Duodenal mucosa (tissue), 2 donors: ENCODE results near the gene SLC39A10.
"Not testable (repeated sequence)": the region's sequence is repeated elsewhere in the genome, so short reads cannot be mapped to it uniquely, and the experiment has no call there.

ENCODE experiments used
- H3K27ac ChIP-seq: one replicate; pipeline ENCODE4 v1.7.0; 2013; ENCODE audit warnings: low read depth, low read length
- H3K27me3 ChIP-seq, 2 donors: one replicate each; pipeline ENCODE4 v1.7.0; 2013; ENCODE audit warnings: low read length in 2 of 2, control low read depth in 1 of 2; ENCODE audit not compliant: insufficient read depth in 2 of 2, control insufficient read depth in 1 of 2
- H3K36me3 ChIP-seq, 2 donors: one replicate each; pipeline ENCODE4 v1.7.0; 2013; ENCODE audit warnings: low read length in 2 of 2, control low read depth in 1 of 2; ENCODE audit not compliant: insufficient read depth in 2 of 2, control insufficient read depth in 1 of 2
- H3K4me1 ChIP-seq, 2 donors: one replicate each; pipeline ENCODE4 v1.7.0; 2013; ENCODE audit warnings: low read length in 2 of 2, control low read depth in 1 of 2; ENCODE audit not compliant: insufficient read depth in 2 of 2, control insufficient read depth in 1 of 2
- H3K4me3 ChIP-seq, 2 donors: one replicate each; pipeline ENCODE4 v1.7.0; 2013; ENCODE audit warnings: low read length in 2 of 2, low read depth in 1 of 2
- H3K9ac ChIP-seq, 2 donors: one replicate each; pipeline ENCODE4 v1.7.0; 2013; ENCODE audit warnings: low read length in 2 of 2, low read depth in 1 of 2
- H3K9me3 ChIP-seq, 2 donors: one replicate each; pipeline ENCODE4 v1.7.0; 2013; ENCODE audit warnings: low read length in 2 of 2, control low read depth in 1 of 2; ENCODE audit not compliant: control insufficient read depth in 1 of 2

The SLC39A10 gene

DNA sequence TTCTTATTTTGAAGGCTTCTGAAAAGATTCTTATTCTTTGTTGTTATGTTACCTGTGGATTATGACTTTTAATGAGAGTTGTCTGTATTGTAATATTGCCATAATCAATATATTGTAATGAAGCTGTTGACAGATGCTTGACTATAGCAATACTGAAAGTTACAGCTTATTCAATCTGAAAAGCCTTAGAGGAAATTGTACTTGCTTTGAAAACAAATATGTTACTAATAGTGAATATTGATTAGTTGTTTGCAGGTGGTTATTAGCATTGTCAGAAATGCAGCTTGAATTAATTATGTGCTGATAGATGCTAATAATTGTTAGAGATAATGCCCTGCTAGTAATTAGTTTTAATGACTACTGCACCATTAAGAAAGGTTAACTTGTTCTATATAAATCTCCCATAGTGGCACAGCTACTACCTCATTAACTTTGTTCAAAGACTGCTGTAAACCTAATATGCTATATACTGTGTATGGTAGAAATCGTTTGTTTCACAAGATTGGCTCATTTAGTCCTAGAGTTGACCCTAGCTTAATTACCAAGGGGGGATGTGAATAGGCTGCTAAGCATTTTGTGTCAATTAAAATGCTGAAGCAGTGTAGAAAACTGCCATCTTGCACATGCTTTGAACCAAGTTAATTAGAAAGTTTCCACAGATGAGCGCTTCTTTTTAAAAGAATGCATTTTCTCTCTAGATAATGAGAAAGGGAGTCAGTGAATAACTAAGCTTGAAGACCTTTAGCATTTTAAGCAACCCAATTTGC, 30.5 kb downstream of the SLC39A10 start:
- no peaks in the 10 kb centered on the region for H3K4me1 ChIP-seq
- no peak overlapping the region for H3K27ac ChIP-seq
- H3K9me3 ChIP-seq = no peaks in the 10 kb centered on the region
- H3K4me3 ChIP-seq = no peak overlapping the region
- H3K9ac ChIP-seq = no peak overlapping the region
- H3K36me3 ChIP-seq = no peaks in the 10 kb centered on the region
- no peaks in the 10 kb centered on the region for H3K27me3 ChIP-seq

DNA sequence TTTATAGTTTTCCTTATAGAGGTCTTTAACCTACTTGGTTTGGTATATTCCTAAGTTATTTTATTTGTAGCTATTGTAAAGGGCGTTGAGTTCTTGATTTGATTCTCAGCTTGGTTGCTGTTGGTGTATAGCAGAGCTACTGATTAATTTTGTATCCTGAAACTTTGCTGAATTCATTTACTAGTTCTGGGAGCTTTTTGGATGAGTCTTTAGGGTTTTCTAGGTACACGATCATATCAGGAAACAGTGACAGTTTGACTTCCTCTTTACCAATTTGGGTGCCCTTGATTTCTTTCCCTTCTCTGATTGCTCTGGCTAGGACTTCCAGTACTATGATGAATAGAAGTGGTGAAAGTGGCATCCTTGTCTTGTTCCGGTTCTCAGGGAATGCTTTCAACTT, 35.5 kb downstream of the SLC39A10 start:
- not testable (repeated sequence) for H3K4me1 ChIP-seq, H3K27ac ChIP-seq, H3K27me3 ChIP-seq, H3K9me3 ChIP-seq, H3K9ac ChIP-seq, H3K36me3 ChIP-seq, H3K4me3 ChIP-seq

DNA sequence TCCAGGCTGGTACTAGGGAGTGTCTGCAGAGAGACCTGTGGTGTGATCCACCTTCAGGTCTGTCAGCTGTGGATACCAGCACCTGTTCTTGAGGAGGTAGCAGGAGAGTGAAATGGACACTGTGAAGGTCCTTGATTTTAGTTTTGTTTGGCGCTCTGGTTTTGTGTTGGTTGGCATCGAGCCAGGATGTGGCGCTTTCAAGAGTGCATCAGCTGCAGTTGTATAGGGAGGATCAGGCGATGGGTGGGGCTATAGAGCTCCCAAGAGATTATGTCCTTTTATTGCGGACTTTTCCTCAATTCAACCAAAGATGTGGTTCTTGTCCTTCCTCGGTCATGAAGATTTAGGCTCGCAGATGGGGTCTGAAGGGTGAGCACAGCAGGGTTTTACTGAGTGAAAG, 37.5 kb downstream of the SLC39A10 start:
- H3K27ac ChIP-seq = no peak overlapping the region
- H3K4me1 ChIP-seq = no peaks in the 10 kb centered on the region
- H3K4me3 ChIP-seq = no peak overlapping the region
- no peak overlapping the region for H3K9ac ChIP-seq
- H3K9me3 ChIP-seq = no peaks in the 10 kb centered on the region
- H3K36me3 ChIP-seq = no peaks in the 10 kb centered on the region
- no peaks in the 10 kb centered on the region for H3K27me3 ChIP-seq

DNA sequence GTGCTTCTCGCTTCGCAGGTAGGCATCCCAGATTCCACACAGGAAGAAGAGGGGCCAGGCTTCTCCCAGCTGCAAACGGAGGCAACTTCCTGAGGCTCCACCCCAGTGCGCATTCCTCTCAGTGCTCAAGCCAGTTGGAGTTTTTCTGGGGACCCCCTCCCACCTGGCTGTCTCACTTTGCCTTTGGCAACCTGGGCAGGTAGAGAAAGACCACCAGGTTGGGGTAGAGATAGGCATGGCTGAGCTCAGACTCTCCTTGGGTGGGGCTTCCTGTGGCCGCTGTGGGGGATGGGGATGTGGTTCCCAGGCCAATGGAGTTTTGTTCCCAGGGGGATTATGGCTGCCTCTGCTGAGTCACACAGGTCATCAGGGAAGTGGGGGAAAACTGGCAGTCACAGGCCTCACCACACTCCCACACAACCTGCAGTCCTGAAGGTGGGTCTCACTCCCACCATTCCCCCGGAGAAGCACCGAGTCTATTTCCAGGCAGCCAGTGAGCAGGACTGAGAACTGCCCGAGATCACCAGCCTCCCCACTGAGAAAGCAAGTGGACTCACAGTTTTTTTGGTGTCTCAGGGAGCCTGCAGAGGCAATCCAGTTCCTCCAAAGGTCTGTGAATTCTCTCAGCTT, 38.1 kb downstream of the SLC39A10 start:
- Histone ChIP-seq H3K36me3 (no peaks in the 10 kb centered on the region), H3K4me3 (no peak overlapping the region), H3K9ac (no peak overlapping the region), H3K9me3 (peaks cover 0 to 5% of the 10 kb centered on the region in 2 donors), H3K4me1 (no peaks in the 10 kb centered on the region), H3K27ac (no peak overlapping the region), H3K27me3 (no peaks in the 10 kb centered on the region)

DNA sequence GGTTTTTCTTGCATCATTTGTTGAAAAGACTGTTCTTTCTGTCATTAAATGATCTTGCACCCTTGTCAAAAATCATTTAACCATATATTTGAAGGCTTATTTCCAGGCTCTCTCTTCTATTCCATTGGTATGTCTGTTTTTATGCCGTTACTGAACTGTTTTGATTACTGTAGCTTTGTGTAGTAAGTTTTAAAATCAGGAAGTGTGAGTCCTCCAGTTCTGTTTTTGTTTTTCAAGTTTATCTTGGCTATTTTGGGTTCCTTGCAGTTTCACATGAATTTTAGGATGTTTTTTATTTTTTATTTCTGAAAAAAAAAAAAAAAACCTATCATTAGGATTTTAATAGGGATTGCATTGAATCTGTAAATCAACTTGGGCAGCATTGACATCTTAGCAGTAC, 39.0 kb downstream of the SLC39A10 start:
- no peak overlapping the region for H3K4me3 ChIP-seq
- H3K27ac ChIP-seq = no peak overlapping the region
- H3K27me3 ChIP-seq = no peaks in the 10 kb centered on the region
- no peaks in the 10 kb centered on the region for H3K4me1 ChIP-seq
- peaks cover 5 to 11% of the 10 kb centered on the region in 2 donors for H3K9me3 ChIP-seq
- no peaks in the 10 kb centered on the region for H3K36me3 ChIP-seq
- no peak overlapping the region for H3K9ac ChIP-seq

DNA sequence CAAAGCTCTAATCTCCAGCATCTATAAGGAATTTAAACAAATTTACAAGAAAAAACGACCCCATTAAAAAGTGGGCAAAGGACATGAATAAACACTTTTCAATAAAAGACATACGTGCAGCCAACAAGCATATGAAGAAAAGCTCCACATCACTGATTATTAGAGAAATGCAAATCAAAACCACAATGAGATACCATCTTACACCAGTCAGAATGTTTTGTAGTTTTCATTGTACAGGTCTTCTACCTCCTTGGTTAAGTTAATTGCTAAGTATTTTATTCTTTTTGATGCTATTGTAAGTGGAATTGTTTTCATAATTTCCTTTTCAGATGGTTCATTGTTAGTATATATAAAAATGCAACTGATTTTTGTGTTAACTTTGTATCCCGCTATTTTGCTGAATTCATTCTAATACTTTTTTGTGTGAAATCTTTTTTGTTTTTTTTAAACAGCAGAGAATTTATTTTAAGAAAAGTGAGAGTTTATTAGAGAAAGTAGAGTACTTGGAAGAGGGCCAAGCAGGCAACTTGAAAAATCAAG, 40.7 kb downstream of the SLC39A10 start:
- no peak overlapping the region for H3K4me3 ChIP-seq
- H3K9ac ChIP-seq = no peak overlapping the region
- no peak overlapping the region for H3K27ac ChIP-seq
- H3K36me3 ChIP-seq = no peaks in the 10 kb centered on the region
- H3K27me3 ChIP-seq = no peaks in the 10 kb centered on the region
- H3K9me3 ChIP-seq = peaks cover 5 to 11% of the 10 kb centered on the region in 2 donors
- no peaks in the 10 kb centered on the region for H3K4me1 ChIP-seq

DNA sequence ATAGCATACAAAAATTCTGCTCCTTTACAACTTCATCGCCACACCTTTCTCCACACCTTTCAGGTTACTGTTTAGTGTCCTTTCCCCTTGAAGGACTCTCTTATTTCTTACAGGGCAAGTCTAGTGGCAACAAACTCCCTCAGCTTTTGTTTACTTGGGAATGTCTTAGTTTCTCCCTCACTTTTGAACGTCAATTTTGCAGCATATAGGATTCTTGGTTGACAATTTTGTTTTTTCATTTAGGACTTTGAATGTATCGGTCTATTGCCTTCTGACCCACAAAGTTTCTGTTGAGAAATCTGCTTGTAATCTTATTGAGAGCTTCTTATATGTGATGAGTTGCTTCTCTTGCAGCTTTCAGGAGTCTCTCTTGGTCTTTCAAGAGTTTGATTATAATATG, 43.5 kb downstream of the SLC39A10 start:
- peaks cover 5 to 11% of the 10 kb centered on the region in 2 donors for H3K9me3 ChIP-seq
- H3K4me3 ChIP-seq = no peak overlapping the region
- H3K27ac ChIP-seq = no peak overlapping the region
- H3K36me3 ChIP-seq = no peaks in the 10 kb centered on the region
- H3K27me3 ChIP-seq = no peaks in the 10 kb centered on the region
- H3K9ac ChIP-seq = no peak overlapping the region
- no peaks in the 10 kb centered on the region for H3K4me1 ChIP-seq

DNA sequence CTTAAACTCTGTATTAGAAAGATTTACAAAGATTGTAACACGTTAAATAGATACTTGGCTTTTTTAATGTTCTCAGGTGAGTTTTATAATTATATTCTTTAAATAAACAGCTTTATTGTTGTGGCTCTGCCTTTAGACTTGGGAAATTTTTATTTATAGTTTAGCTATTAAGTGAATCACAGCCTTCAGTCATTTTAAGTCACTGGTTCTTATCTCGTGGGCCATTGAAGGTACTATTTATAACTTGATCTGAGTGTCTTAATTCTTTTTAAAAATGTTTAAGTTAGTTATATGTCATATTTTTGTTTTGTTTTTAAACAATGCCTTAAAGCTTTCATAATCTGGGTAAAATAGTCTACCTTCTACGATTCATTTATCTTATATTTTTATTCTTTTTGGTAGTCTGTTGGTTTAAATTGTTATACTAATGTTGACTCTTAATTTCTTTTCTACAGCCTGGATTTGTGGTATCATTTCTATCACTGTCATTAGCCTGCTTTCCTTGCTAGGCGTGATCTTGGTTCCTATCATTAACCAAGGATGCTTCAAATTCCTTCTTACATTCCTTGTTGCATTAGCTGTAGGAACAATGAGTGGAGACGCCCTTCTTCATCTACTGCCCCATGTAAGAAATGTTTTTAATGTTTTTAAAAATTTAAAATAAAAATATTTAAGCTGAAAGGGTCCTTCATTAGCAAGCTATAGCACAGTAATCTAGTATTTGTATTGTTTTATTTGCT, 49.3 kb downstream of the SLC39A10 start:
- no peak overlapping the region for H3K4me3 ChIP-seq
- H3K36me3 ChIP-seq = peaks cover 0 to 4% of the 10 kb centered on the region in 2 donors
- H3K27ac ChIP-seq = no peak overlapping the region
- no peaks in the 10 kb centered on the region for H3K27me3 ChIP-seq
- H3K4me1 ChIP-seq = no peaks in the 10 kb centered on the region
- no peak overlapping the region for H3K9ac ChIP-seq
- H3K9me3 ChIP-seq = no peaks in the 10 kb centered on the region

DNA sequence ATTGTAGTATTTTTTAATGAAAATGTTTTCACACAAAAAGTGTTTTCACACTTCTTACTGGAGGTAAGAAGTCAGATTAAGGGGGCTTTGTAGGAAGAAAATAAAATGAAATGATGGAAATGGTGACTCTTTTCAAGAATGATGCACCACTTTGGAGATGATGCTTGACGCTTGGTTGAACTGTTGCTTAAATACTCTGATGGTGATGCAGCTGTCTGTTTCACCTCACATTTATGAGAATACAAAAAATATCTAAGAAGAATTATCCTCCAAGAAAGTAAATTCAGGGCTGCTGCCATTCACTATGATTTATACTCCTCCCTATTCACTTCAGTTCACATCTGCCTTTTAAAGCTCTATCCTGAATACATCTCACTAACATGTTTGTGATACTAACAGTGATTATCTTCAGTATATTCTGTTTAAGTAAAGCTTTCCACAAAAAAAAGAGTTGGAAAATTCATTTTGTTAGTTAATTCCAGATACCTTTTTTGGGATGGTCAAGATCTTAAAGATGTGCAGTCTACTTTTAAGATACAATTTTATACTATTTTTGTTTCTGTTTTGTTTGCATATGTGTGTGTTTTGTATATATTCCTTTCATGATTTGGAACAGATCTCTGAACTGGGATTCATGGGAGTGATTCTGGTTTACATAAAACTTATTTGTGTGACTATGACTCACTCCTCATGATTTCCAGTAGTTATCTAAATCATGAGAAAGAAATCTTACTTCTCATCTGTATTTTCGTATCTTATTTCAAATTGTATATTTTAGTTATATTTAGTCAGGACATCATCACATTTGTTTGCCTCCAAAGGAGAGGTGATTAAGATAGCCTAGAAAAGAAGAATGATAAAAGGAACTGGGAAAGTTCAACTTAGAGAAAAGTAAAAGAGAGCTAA, 53.1 kb downstream of the SLC39A10 start:
- H3K9me3 ChIP-seq = no peaks in the 10 kb centered on the region
- H3K4me1 ChIP-seq = no peaks in the 10 kb centered on the region
- H3K27me3 ChIP-seq = no peaks in the 10 kb centered on the region
- H3K36me3 ChIP-seq = peaks cover 0 to 7% of the 10 kb centered on the region in 2 donors
- no peak overlapping the region for H3K27ac ChIP-seq
- no peak overlapping the region for H3K4me3 ChIP-seq
- no peak overlapping the region for H3K9ac ChIP-seq
